Stimulated activated CD4-positive, alpha-beta T cell treated with anti-CD3 and anti-CD28 coated beads, TNF-alpha, amount 100 ng/mL, for 24 hours (primary cell): ENCODE results near the gene SPAG16.

Experiments used
- DNase-seq, 3 experiments: peaks; one replicate each; pipeline ENCODE4 v3.0.0-alpha.2; 2020; ENCODE audit warnings: low read depth in 3 of 3

Gene SPAG16

DNA sequence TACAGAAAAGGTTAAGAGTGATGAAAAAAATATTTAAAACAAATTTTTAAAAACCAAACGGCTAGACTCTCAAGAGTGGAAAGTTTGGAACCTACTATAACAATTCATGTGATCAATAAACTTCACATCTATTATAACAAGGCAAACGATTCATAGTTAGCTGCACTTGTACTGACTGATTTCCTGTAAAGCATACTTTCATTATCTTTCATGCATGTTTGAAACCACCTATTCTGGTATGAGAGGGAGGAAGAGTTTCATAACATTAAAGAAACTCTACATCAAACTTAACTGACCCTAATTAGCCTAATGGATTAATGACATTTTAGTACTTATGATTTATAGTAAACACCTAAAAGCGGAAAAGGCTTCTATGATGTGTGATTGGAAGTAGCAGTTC, 1082.9 kb downstream of the SPAG16 start:
- no peak for DNase-seq

GRCh38 chr2:214376618-214377285, 1092.5 kb downstream of the SPAG16 start:
- DNase-seq, result no peak

GRCh38 chr2:214377286-214377624, 1093.0 kb downstream of the SPAG16 start:
- no peak for DNase-seq

GRCh38 chr2:214378455-214379103, 1094.3 kb downstream of the SPAG16 start:
- no peak for DNase-seq

DNA sequence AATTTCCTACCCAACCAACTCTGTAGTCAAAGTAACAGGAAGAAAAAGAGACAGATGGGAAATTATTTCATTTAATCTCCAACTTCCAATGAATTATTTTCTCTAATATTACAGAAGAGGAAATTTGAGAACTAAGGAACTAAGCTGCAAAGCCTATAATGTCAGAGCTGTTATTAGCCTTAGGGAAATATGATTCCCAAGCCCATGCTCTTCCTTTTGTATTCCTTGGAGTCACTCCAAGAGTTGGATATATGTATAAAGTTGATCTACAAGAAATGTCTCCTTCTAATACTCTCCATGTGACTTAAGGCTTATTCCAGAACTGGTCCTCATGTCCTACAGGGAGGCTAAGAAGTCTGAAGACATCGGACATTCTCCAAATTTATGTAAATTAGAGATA, 1095.0 kb downstream of the SPAG16 start:
- no peak for DNase-seq

DNA sequence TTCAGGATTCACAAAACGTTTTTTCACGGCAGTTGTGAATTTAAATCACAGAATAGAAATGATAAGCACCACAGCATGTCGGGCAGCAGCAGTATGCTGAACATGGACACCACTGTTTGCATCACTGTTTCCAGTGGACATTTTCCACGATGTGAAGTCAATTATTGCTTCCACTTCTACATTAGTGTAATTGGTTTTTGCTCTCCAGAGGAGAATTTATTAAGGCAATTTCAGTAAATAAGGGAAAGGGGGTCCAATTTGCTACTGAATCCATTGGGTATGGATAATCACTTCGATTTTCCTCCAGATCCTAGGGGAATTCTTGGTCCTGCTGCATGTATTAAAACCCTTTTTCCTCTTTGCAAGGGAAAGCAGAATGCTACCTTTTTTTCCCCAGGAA, 1096.4 kb downstream of the SPAG16 start:
- DNase-seq, result no peak

GRCh38 chr2:214382229-214382628, 1098.0 kb downstream of the SPAG16 start:
- no peak for DNase-seq

GRCh38 chr2:214386720-214387119, 1102.5 kb downstream of the SPAG16 start:
- no peak for DNase-seq

DNA sequence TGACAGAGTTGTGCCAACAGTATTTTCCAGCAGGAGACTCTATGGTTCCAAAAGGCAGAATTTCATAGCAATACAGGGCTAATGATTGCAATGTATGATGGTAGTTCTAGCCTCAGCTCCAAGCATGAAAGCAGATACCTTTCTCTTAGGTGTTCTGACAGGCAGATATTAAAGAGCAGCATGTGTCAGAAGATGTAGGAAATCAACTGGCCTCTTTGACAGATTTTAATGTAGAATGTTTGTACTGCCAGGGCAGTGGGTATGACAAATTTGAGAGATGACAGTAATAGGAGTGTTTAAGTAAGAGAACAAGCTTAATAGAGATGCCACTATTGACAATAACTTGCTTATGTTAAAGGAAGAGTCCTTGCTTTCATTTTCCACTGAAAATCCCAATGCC, 1105.1 kb downstream of the SPAG16 start:
- DNase-seq, result no peak

- no peak for DNase-seq
These were observed 1109.5 kb downstream of the SPAG16 start for GRCh38 chr2:214393796-214394195.

DNA sequence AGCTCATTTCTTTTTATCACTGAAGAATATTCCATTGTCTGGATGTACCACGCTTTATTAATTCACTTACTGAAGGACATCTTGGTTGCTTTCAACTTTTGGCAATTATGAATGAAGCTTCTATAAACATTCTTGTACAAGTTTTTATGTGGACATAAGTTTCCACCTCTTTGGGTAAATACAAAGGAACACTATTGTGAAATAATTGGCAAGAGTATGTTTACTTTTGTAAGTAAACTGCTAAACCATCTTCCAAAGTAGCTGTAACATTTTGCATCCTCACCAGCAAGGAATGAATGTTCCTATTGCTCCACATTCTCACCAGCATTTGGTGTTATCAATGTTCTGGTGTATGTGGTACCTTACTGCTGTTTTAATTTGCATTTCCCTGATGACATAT, 1110.8 kb downstream of the SPAG16 start:
- DNase-seq, result no peak

- no peak for DNase-seq
These were observed 1117.3 kb downstream of the SPAG16 start for GRCh38 chr2:214401580-214401979.

DNA sequence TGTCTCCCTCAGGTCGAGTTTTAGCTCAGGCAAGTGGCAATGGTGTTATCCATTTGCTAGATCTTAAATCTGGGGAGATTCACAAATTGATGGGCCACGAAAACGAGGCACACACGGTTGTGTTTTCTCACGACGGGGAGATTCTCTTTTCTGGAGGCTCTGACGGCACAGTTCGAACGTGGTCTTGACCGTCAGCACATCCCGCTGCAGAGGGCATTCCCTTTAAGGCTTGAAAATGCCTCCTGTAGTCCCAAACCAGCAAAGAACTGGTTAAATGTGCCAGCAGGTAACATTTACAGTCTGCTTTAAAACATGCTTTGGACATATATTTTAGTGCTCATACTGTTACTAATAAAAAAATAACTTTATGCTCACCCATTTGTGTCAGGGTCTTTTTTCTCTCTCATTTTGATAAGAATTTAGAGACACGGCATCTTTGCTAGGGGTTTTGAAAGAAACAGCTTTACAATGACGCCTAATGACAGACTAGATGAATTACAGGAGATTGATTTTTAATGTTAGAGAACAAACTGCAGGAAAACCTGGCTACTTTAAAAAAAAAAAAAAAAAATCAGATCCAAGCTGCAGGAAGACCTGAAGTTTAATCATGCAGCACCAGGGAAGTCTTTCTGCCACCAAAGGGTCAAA, 1126.0 kb downstream of the SPAG16 start:
- no peak for DNase-seq

- peak in 1 of 3 experiments; percentile 16 for DNase-seq
These were observed 1126.8 kb downstream of the SPAG16 start, which contains the start of gene VWC2L for GRCh38 chr2:214410918-214411554. VWC2L (plus strand) TSS chr2:214411054; CDS start chr2:214414194, 3,140 bp downstream.

- no peak for DNase-seq
These were observed 1128.4 kb downstream of the SPAG16 start for GRCh38 chr2:214412679-214413078.

GRCh38 chr2:214436470-214436869, 1152.2 kb downstream of the SPAG16 start:
- no peak for DNase-seq

DNA sequence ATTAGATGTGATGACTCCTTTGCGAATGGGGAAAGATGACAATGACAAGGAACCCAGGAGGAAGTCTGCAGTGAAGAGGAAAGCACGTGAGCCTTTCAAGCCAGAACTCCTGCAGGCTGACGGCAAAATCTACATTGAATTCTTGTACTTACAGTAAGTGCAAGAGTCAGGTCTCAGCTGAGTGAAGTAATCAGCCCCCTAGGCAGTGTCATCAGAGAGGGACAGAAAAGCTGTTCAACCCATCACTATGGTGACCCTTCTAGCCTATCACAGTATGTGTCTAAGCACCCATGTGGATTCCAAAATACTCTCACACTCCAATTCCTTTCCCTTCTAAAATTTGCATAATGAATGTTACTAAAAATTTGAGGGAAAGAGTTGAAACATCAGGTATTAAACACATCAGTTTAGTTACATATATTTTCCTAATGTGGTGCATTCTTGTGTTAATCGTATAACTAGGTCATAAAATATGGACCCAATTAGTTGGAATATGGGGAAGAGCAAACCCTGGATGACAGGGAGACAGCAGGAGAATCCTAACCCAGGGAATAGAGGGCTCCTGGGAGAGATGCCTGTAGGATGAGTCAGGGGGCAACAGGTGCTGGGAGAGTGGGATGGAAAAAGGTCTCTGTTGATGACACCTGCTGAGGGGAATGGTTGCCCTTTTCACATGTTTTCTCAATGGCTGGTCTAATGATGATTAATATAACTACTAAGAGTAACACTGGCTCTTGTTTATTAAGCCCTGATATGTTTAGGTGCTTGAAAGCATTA, 1166.0 kb downstream of the SPAG16 start:
- DNase-seq, result no peak

- DNase-seq, result no peak
These were observed 1167.4 kb downstream of the SPAG16 start for GRCh38 chr2:214451516-214452275.
